Chondrocyte (in vitro differentiated cells): ENCODE measurements around the gene DDRGK1. TPM values are rescaled to one million over a fixed set of nuclear protein-coding genes. Genes with fewer than 3 reads are reported as not detected.

Experiments
- DNase-seq: peaks from one replicate; pipeline ENCODE4 v3.0.0; 2021; ENCODE audit warnings: mixed read lengths, low spot score
- H3K27ac Mint-ChIP-seq: one replicate; pipeline ENCODE4 v1.8.0; 2021; ENCODE audit warnings: mild to moderate bottlenecking, moderate library complexity, mixed read lengths; ENCODE audit not compliant: unreplicated experiment
- H3K27me3 Mint-ChIP-seq: 2 replicates; pipeline ENCODE4 v1.8.0; 2021; ENCODE audit warnings: low read depth, mixed read lengths
- H3K36me3 Mint-ChIP-seq: 2 replicates; pipeline ENCODE4 v1.8.0; 2021; ENCODE audit warnings: low read depth, mixed read lengths
- H3K4me1 Mint-ChIP-seq: 2 replicates; pipeline ENCODE4 v1.8.0; 2021; ENCODE audit warnings: low read depth, mild to moderate bottlenecking, mixed read lengths
- H3K4me3 Mint-ChIP-seq: one replicate; pipeline ENCODE4 v1.8.0; 2021; ENCODE audit warnings: mild to moderate bottlenecking, moderate library complexity, mixed read lengths; ENCODE audit not compliant: unreplicated experiment
- H3K9me3 Mint-ChIP-seq: 2 replicates; pipeline ENCODE4 v1.8.0; 2021; ENCODE audit warnings: low read depth, mixed read lengths
- CTCF ChIP-seq: fragments of 200-600 bp; sonication (generic); IDR thresholded peaks from 2 replicates; pipeline ENCODE4 v1.5.0; 2021; ENCODE audit warnings: antibody characterized with exemption, mild to moderate bottlenecking, moderate library complexity
- long read RNA-seq: library from polyadenylated mRNA; stranded (forward); transcript quantifications from one replicate; pipeline ENCODE4 v2.0.0, GENCODE V29; 2021
- total RNA-seq: library from RNA; stranded (reverse); gene quantifications from 3 replicates; pipeline ENCODE4 v1.2.1, GENCODE V29; 2021

DDRGK1 gene
- total RNA-seq: 61.8 to 69.7 TPM (median 62.6 TPM) in 3 replicates
- long read RNA-seq, transcript DDRGK1-201 (9 exons, 1,306 nt): major isoform, 71 of 88 reads
- long read RNA-seq, partial matches to known transcripts: 2 of 88 reads
- long read RNA-seq, other reads (novel, unspliced or antisense): 15 of 88 reads

DNA sequence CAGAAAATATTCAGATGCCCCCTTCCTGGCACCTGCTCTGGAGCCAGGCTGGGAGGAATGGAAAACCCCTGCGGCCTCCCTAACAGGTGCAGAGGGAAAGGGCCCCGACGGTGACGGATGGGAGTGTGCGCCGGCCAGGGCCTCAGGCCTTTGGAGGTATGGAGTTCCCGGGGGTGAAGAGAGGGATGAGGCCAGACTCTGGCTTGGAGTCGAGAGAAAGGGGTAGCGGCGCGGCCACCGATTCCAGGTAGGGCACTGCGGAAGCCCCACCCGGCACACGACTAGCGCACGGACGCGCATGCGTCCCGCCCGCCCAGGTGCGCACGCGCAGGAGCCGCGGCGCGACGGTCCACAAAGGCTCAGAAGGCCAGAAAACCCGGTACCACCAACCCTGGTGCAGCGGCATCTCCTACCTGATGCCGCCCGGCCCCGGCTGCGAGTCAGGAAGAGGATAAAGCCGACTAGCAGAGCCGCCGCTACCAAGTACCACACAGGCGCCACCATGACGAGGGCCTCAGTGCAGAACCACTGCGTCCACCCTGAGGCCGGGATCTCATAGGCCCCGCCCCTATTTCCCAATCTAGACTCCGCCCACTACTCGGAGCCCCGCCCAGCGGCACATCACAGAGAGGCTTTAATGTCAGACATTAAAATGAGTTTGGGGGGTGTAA is at the start of gene DDRGK1:
DDRGK1 (minus strand) TSS at position 559 of the 671 bp plus-strand sequence; CDS start at position 504, 55 bp downstream.
- no peak for DNase-seq
- TF ChIP-seq CTCF: no peak
- H3K9me3 Mint-ChIP-seq: no peaks in the 10 kb centered on the region
- peak within 1 kb of the TSS; percentile 95 for H3K4me3 Mint-ChIP-seq
- no peaks in the 10 kb centered on the region for H3K27me3 Mint-ChIP-seq
- peaks cover 14% of the 10 kb centered on the region for H3K36me3 Mint-ChIP-seq
- peak within 1 kb of the TSS; percentile 95 for H3K27ac Mint-ChIP-seq
- peaks cover 21% of the 10 kb centered on the region for H3K4me1 Mint-ChIP-seq

- DNase-seq: no peak
- Mint-ChIP-seq H3K27me3 (no peaks in the 10 kb centered on the region), H3K36me3 (peaks cover 30% of the 10 kb centered on the region), H3K4me3 (no peak overlapping the region), H3K9me3 (no peaks in the 10 kb centered on the region), H3K27ac (no peak overlapping the region), H3K4me1 (no peaks in the 10 kb centered on the region)
- no peak for TF ChIP-seq CTCF
These were observed 47.3 kb upstream of the DDRGK1 start for GRCh38 chr20:3251806-3252205.

DNA sequence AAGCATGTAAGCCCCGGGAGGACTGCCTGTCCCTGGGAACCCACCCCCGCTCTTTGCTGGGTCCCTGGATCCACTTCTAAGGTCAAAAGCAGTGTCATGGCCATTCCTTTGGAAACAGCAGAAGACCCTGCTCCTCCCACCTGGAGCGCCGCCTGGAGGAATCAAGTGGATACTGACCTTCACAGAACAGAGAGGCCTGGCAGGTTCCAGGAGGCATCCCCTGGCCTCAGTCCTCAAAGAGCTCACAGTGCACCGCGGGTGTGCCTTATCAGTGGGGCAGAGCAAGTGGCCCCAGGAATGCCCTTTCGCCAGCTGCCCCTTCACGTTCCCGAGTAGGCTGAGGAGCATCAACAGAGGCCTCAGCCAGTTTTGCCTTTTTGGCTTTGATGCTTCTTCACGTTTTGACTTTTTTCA is 45.6 kb upstream of the DDRGK1 start:
- H3K27ac Mint-ChIP-seq: no peak overlapping the region
- H3K9me3 Mint-ChIP-seq: no peaks in the 10 kb centered on the region
- DNase-seq: no peak
- H3K27me3 Mint-ChIP-seq: no peaks in the 10 kb centered on the region
- H3K4me1 Mint-ChIP-seq: no peaks in the 10 kb centered on the region
- TF ChIP-seq CTCF: peak; percentile 55
- H3K36me3 Mint-ChIP-seq: peaks cover 16% of the 10 kb centered on the region
- no peak overlapping the region for H3K4me3 Mint-ChIP-seq

- no peak for TF ChIP-seq CTCF
- H3K27ac Mint-ChIP-seq: no peak overlapping the region
- H3K4me3 Mint-ChIP-seq: no peak overlapping the region
- peaks cover 10% of the 10 kb centered on the region for H3K36me3 Mint-ChIP-seq
- DNase-seq: peak; percentile 61
- no peaks in the 10 kb centered on the region for H3K27me3 Mint-ChIP-seq
- no peaks in the 10 kb centered on the region for H3K9me3 Mint-ChIP-seq
- no peaks in the 10 kb centered on the region for H3K4me1 Mint-ChIP-seq
These were observed 44.5 kb upstream of the DDRGK1 start for GRCh38 chr20:3248993-3249347.

DNA sequence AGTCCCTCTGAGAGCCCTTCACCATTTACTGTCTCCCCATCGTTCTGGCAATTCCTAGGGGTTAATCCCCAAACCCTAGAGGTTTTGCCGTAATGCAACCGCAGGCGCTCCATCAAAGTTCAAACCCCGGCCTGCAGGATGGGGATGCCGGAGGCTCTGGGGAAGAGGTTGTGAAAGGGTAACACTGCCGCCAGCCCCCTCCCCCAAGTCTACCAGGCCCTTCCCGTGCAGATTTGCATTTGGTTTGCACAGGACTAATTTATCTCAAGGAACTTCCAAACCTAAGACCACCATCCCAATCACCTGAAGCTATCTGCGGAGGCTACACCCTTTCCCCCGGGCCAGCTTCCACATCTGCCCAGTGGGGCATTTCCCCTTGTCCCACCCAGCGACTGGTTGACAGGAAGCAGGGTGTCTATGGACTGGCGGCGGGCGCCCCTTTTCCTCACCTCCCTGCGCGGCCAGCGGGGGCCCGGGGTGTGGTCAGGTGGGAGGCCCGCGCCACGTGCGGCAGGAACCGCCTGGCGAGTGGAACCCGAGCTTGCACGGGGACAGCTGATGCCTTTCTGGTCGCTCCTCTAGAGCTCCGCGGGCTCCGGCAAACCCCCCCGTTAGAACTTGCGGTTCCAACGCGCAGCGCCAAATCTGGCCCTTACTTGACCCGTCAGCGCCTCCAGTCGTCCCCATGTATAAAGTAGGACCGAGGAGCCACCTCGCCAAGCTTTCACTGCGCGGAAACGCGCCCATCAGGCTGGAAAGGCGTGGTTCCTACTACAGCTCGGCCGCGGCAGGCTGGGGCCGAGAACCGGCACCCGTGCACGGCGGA is 43.9 kb upstream of the DDRGK1 start:
- peak; percentile 81 for DNase-seq

More for the DNA sequence above, 43.9 kb upstream of the DDRGK1 start:
- H3K4me3 Mint-ChIP-seq: no peak overlapping the region
- H3K27me3 Mint-ChIP-seq: no peaks in the 10 kb centered on the region
- no peaks in the 10 kb centered on the region for H3K4me1 Mint-ChIP-seq
- no peaks in the 10 kb centered on the region for H3K9me3 Mint-ChIP-seq
- peaks cover 10% of the 10 kb centered on the region for H3K36me3 Mint-ChIP-seq
- peak; percentile 25 for TF ChIP-seq CTCF
- H3K27ac Mint-ChIP-seq: no peak overlapping the region
